H9 (cell line): Measurements from ENCODE around the gene EHBP1. TPM values are rescaled to one million over a fixed set of nuclear protein-coding genes. Genes with fewer than 3 reads are reported as not detected.

Source experiments
- DNase-seq: peaks from one replicate; pipeline ENCODE4 v3.0.0-alpha.2; 2017
- H2AFZ ChIP-seq: one replicate; pipeline ENCODE4 v1.6.1; 2013; ENCODE audit warnings: mild to moderate bottlenecking, low read length, control low read depth, moderate library complexity
- H2AK5ac ChIP-seq: 2 replicates; pipeline ENCODE4 v1.6.1; 2013; ENCODE audit warnings: low read length, control low read depth, mixed read lengths; ENCODE audit not compliant: insufficient read length
- H2BK120ac ChIP-seq: one replicate; pipeline ENCODE4 v1.6.1; 2013; ENCODE audit warnings: low read depth, mild to moderate bottlenecking, low read length, control low read depth, inconsistent platforms; ENCODE audit not compliant: poor library complexity, severe bottlenecking
- H2BK12ac ChIP-seq: 2 replicates; pipeline ENCODE4 v1.6.1; 2013; ENCODE audit warnings: low read length, control low read depth, mixed read lengths, low read depth; ENCODE audit not compliant: insufficient read length
- H2BK15ac ChIP-seq: 2 replicates; pipeline ENCODE4 v1.6.1; 2013; ENCODE audit warnings: low read depth, low read length, control low read depth
- H2BK20ac ChIP-seq: one replicate; pipeline ENCODE4 v1.6.1; 2013; ENCODE audit warnings: low read depth, mild to moderate bottlenecking, low read length, control low read depth, inconsistent platforms; ENCODE audit not compliant: poor library complexity, severe bottlenecking
- H2BK5ac ChIP-seq: 2 replicates; pipeline ENCODE4 v1.6.1; 2013; ENCODE audit warnings: low read length, control low read depth, mixed read lengths; ENCODE audit not compliant: insufficient read length
- H3K14ac ChIP-seq: 2 replicates; pipeline ENCODE4 v1.6.1; 2013; ENCODE audit warnings: low read length, control low read depth; ENCODE audit not compliant: insufficient read depth
- H3K18ac ChIP-seq: 2 replicates; pipeline ENCODE4 v1.6.1; 2013; ENCODE audit warnings: low read depth, mild to moderate bottlenecking, mixed read lengths, low read length, control low read depth; ENCODE audit not compliant: insufficient read length
- H3K23ac ChIP-seq: 2 replicates; pipeline ENCODE4 v1.6.1; 2013; ENCODE audit warnings: low read length, control low read depth, mixed read lengths, low read depth; ENCODE audit not compliant: insufficient read length
- H3K23me2 ChIP-seq: 2 replicates; pipeline ENCODE4 v1.6.1; 2013; ENCODE audit warnings: low read depth, mild to moderate bottlenecking, mixed read lengths, low read length, control low read depth; ENCODE audit not compliant: insufficient read length, poor library complexity, severe bottlenecking
- H3K27ac ChIP-seq: 2 replicates; pipeline ENCODE4 v1.5.1; 2013; ENCODE audit warnings: low read length, control low read depth, mixed read lengths, low read depth; ENCODE audit not compliant: insufficient read length
- H3K27me3 ChIP-seq: 2 replicates; pipeline ENCODE4 v1.6.1; 2013; ENCODE audit warnings: low read length, control low read depth, inconsistent platforms; ENCODE audit not compliant: insufficient read depth
- H3K4ac ChIP-seq: 2 replicates; pipeline ENCODE4 v1.6.1; 2013; ENCODE audit warnings: low read depth, mild to moderate bottlenecking, control low read depth, inconsistent platforms, low read length, moderate library complexity
- H3K4me1 ChIP-seq: 2 replicates; pipeline ENCODE4 v1.6.1; 2013; ENCODE audit warnings: low read length, control low read depth, inconsistent platforms; ENCODE audit not compliant: insufficient read depth
- H3K4me2 ChIP-seq: 2 replicates; pipeline ENCODE4 v1.6.1; 2013; ENCODE audit warnings: low read length, control low read depth, mixed read lengths; ENCODE audit not compliant: insufficient read length, insufficient read depth
- H3K56ac ChIP-seq: 2 replicates; pipeline ENCODE4 v1.6.1; 2013; ENCODE audit warnings: low read depth, mild to moderate bottlenecking, mixed read lengths, low read length, control low read depth; ENCODE audit not compliant: insufficient read length
- H3K79me1 ChIP-seq: 2 replicates; pipeline ENCODE4 v1.6.1; 2013; ENCODE audit warnings: low read depth, mild to moderate bottlenecking, moderate library complexity, low read length, control low read depth, inconsistent platforms; ENCODE audit not compliant: insufficient read depth, poor library complexity, severe bottlenecking
- H3K79me2 ChIP-seq: 2 replicates; pipeline ENCODE4 v1.6.1; 2013; ENCODE audit warnings: low read length, control low read depth, inconsistent platforms; ENCODE audit not compliant: insufficient read depth
- H3K9ac ChIP-seq: 2 replicates; pipeline ENCODE4 v1.6.1; 2013; ENCODE audit warnings: low read length, control low read depth, mixed read lengths; ENCODE audit not compliant: insufficient read length; ENCODE audit errors: extremely low read depth
- H3K9me3 ChIP-seq: one replicate; pipeline ENCODE4 v1.6.1; 2013; ENCODE audit warnings: low read depth, low read length, inconsistent platforms; ENCODE audit not compliant: control insufficient read depth
- H3T11ph ChIP-seq: one replicate; pipeline ENCODE4 v1.6.1; 2013; ENCODE audit warnings: mild to moderate bottlenecking, low read length, control low read depth, inconsistent platforms
- H4K20me1 ChIP-seq: one replicate; pipeline ENCODE4 v1.6.1; 2013; ENCODE audit not compliant: control insufficient read depth, insufficient read length, insufficient read depth
- H4K5ac ChIP-seq: 2 replicates; pipeline ENCODE4 v1.6.1; 2013; ENCODE audit warnings: low read depth, mild to moderate bottlenecking, mixed read lengths, low read length, control low read depth; ENCODE audit not compliant: insufficient read length
- H4K8ac ChIP-seq: replicated peaks from 2 replicates; pipeline ENCODE4 v1.6.1; 2013; ENCODE audit warnings: low read length, control low read depth, mixed read lengths, low read depth; ENCODE audit not compliant: insufficient read length
- H4K91ac ChIP-seq: 2 replicates; pipeline ENCODE4 v1.6.1; 2013; ENCODE audit warnings: low read depth, mild to moderate bottlenecking, moderate library complexity, mixed read lengths, low read length, control low read depth; ENCODE audit not compliant: insufficient read length
- H3K27ac Mint-ChIP-seq, 3 experiments: 2 replicates in 2 of 3; 3 replicates in 1 of 3; pipeline ENCODE4 v1.8.0; 2020 to 2021; ENCODE audit warnings: mixed read lengths in 3 of 3, mild to moderate bottlenecking in 1 of 3, moderate library complexity in 1 of 3
- H3K27me3 Mint-ChIP-seq: 2 replicates; pipeline ENCODE4 v1.8.0; 2021; ENCODE audit warnings: low read depth, mild to moderate bottlenecking, moderate library complexity, mixed read lengths
- H3K36me3 Mint-ChIP-seq, 3 experiments: 2 replicates in 2 of 3; 3 replicates in 1 of 3; pipeline ENCODE4 v1.8.0; 2020 to 2021; ENCODE audit warnings: low read depth in 3 of 3, mixed read lengths in 3 of 3; ENCODE audit not compliant: insufficient read depth in 1 of 3
- H3K4me1 Mint-ChIP-seq, 2 experiments: 2 replicates each; pipeline ENCODE4 v1.8.0; 2020; ENCODE audit warnings: mixed read lengths in 2 of 2
- H3K4me3 Mint-ChIP-seq, 2 experiments: 2 replicates in 1 of 2; 3 replicates in 1 of 2; pipeline ENCODE4 v1.8.0; 2020 to 2021; ENCODE audit warnings: mild to moderate bottlenecking in 2 of 2, mixed read lengths in 2 of 2, moderate library complexity in 1 of 2
- H3K9me3 Mint-ChIP-seq, 2 experiments: 2 replicates in 1 of 2; 3 replicates in 1 of 2; pipeline ENCODE4 v1.8.0; 2020; ENCODE audit warnings: mild to moderate bottlenecking in 2 of 2, mixed read lengths in 2 of 2, moderate library complexity in 1 of 2
- WGBS: extraction: QIAGEN DNeasy Blood & Tissue Kit; methylation state at CpG from one replicate; pipeline ENCODE4 v1.1.7; 2013; ENCODE audit warnings: missing lambda C conversion rate, low lambda C conversion rate, mixed read lengths; ENCODE audit not compliant: insufficient read length; ENCODE audit errors: extremely low coverage; 5-methylcytosine and 5-hydroxymethylcytosine counted together
- total RNA-seq: library from RNA; stranded (reverse); gene quantifications from 2 replicates; pipeline ENCODE4 v1.2.1, GENCODE V29; 2021
- TF ChIP-seq, protein P1 (sequence below): fragments of 200-600 bp; sonication (generic); conservative IDR thresholded peaks from 3 replicates; pipeline ENCODE4 v1.8.0; 2021; ENCODE audit warnings: antibody characterized with exemption, mild to moderate bottlenecking

Gene EHBP1
- total RNA-seq, 1 experiment from 2014 or later, result 35.6 TPM

- H3K27ac Mint-ChIP-seq, result no peak overlapping the region
- WGBS, result no CpG with 5 or more reads among the region's 2 CpGs
- H2BK15ac ChIP-seq, result no peak overlapping the region
- H3K4ac ChIP-seq, result no peak overlapping the region
- TF ChIP-seq, protein P1, sequence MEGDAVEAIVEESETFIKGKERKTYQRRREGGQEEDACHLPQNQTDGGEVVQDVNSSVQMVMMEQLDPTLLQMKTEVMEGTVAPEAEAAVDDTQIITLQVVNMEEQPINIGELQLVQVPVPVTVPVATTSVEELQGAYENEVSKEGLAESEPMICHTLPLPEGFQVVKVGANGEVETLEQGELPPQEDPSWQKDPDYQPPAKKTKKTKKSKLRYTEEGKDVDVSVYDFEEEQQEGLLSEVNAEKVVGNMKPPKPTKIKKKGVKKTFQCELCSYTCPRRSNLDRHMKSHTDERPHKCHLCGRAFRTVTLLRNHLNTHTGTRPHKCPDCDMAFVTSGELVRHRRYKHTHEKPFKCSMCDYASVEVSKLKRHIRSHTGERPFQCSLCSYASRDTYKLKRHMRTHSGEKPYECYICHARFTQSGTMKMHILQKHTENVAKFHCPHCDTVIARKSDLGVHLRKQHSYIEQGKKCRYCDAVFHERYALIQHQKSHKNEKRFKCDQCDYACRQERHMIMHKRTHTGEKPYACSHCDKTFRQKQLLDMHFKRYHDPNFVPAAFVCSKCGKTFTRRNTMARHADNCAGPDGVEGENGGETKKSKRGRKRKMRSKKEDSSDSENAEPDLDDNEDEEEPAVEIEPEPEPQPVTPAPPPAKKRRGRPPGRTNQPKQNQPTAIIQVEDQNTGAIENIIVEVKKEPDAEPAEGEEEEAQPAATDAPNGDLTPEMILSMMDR, result no peak
- H3K9ac ChIP-seq, result no peak overlapping the region
- H2BK20ac ChIP-seq, result no peak overlapping the region
- no peak overlapping the region for H4K5ac ChIP-seq
- H3K27me3 ChIP-seq, result no peaks in the 10 kb centered on the region
- H2AK5ac ChIP-seq, result no peak overlapping the region
- no peak for DNase-seq
- H3K36me3 Mint-ChIP-seq, result peaks cover 14 to 23% (median 22%) of the 10 kb centered on the region in 3 experiments
- H3K4me2 ChIP-seq, result no peak overlapping the region
- H2BK12ac ChIP-seq, result no peak overlapping the region
- H4K20me1 ChIP-seq, result no peaks in the 10 kb centered on the region
- no peak overlapping the region for H4K8ac ChIP-seq
- no peaks in the 10 kb centered on the region for H3K79me1 ChIP-seq
- no peak overlapping the region for H2BK5ac ChIP-seq
- H4K91ac ChIP-seq, result no peak overlapping the region
- H3K23ac ChIP-seq, result no peak overlapping the region
- no peak overlapping the region for H2BK120ac ChIP-seq
- H3K18ac ChIP-seq, result no peak overlapping the region
- H3K4me1 ChIP-seq, result no peaks in the 10 kb centered on the region
- no peak overlapping the region for H3T11ph ChIP-seq
- H3K23me2 ChIP-seq, result no peaks in the 10 kb centered on the region
- no peak overlapping the region for H3K14ac ChIP-seq
- H3K4me3 Mint-ChIP-seq, result no peak overlapping the region
- no peak overlapping the region for H2AFZ ChIP-seq
- H3K27ac ChIP-seq, result no peak overlapping the region
- peaks cover 3% of the 10 kb centered on the region; the same call in 1 of the 2 replicates for H3K79me2 ChIP-seq
- peaks cover 0 to 8% of the 10 kb centered on the region in 2 experiments; a peak in 2 of 5 replicates for H3K9me3 Mint-ChIP-seq
- no peaks in the 10 kb centered on the region for H3K9me3 ChIP-seq
- no peaks in the 10 kb centered on the region for H3K27me3 Mint-ChIP-seq
- H3K56ac ChIP-seq, result no peak overlapping the region
- H3K4me1 Mint-ChIP-seq, result no peaks in the 10 kb centered on the region
Observed at GRCh38 chr2:62718225-62718822, 12.8 kb downstream of the EHBP1 start.
